Muscle layer of duodenum (tissue), 2 donors: Measurements from ENCODE around the gene MCRIP1.
A peak's percentile ranks its signal among the peaks of the same experiment; 100 is the strongest.

Experiments used
- H3K27ac ChIP-seq: one replicate; pipeline ENCODE4 v1.7.0; 2013; ENCODE audit warnings: mild to moderate bottlenecking, low read length
- H3K27me3 ChIP-seq: one replicate; pipeline ENCODE4 v1.7.0; 2013; ENCODE audit warnings: low read depth, mild to moderate bottlenecking, control low read depth, low read length
- H3K36me3 ChIP-seq, 2 donors: one replicate each; pipeline ENCODE4 v1.7.0; 2013; ENCODE audit warnings: low read length in 2 of 2, control low read depth in 1 of 2, mild to moderate bottlenecking in 1 of 2; ENCODE audit not compliant: insufficient read depth in 2 of 2, control insufficient read depth in 1 of 2
- H3K4me1 ChIP-seq, 2 donors: one replicate each; pipeline ENCODE4 v1.7.0; 2013; ENCODE audit warnings: low read length in 2 of 2, mild to moderate bottlenecking in 2 of 2, control low read depth in 1 of 2, moderate library complexity in 1 of 2; ENCODE audit not compliant: insufficient read depth in 2 of 2, control insufficient read depth in 1 of 2
- H3K4me3 ChIP-seq, 2 donors: one replicate each; pipeline ENCODE4 v1.7.0; 2013; ENCODE audit warnings: low read length in 2 of 2, low read depth in 1 of 2, mild to moderate bottlenecking in 1 of 2
- H3K9me3 ChIP-seq, 2 donors: one replicate each; pipeline ENCODE4 v1.7.0; 2013; ENCODE audit warnings: low read length in 2 of 2, control low read depth in 1 of 2, mild to moderate bottlenecking in 1 of 2; ENCODE audit not compliant: control insufficient read depth in 1 of 2
- donor health status: healthy.

MCRIP1 gene

GRCh38 chr17:81833160-81833920 lies at the start of gene MCRIP1:
MCRIP1 (minus strand) TSS chr17:81833291; CDS start chr17:81824506, 8,785 bp downstream.
- H3K27me3 ChIP-seq: no peaks in the 10 kb centered on the region
- H3K36me3 ChIP-seq: peaks cover 0 to 3% of the 10 kb centered on the region in 2 donors
- no peaks in the 10 kb centered on the region for H3K9me3 ChIP-seq
- H3K4me1 ChIP-seq: peaks cover 5 to 28% of the 10 kb centered on the region in 2 donors
- H3K4me3 ChIP-seq: peak within 1 kb of the TSS; percentile 79 to 86
- H3K27ac ChIP-seq: peak within 1 kb of the TSS; percentile 89

GRCh38 chr17:81879121-81879520 lies 46.0 kb upstream of the MCRIP1 start:
- H3K27me3 ChIP-seq: no peaks in the 10 kb centered on the region
- no peak overlapping the region for H3K4me3 ChIP-seq
- peaks cover 7 to 19% of the 10 kb centered on the region in 2 donors for H3K36me3 ChIP-seq
- H3K4me1 ChIP-seq: no peaks in the 10 kb centered on the region
- H3K27ac ChIP-seq: no peak overlapping the region
- H3K9me3 ChIP-seq: no peaks in the 10 kb centered on the region

GRCh38 chr17:81878294-81878693 lies 45.2 kb upstream of the MCRIP1 start:
- Histone ChIP-seq H3K27me3 (no peaks in the 10 kb centered on the region), H3K4me3 (no peak overlapping the region), H3K27ac (no peak overlapping the region), H3K36me3 (peaks cover 7 to 15% of the 10 kb centered on the region in 2 donors), H3K4me1 (no peaks in the 10 kb centered on the region), H3K9me3 (no peaks in the 10 kb centered on the region)

GRCh38 chr17:81877569-81877968 lies 44.5 kb upstream of the MCRIP1 start:
- Histone ChIP-seq H3K4me1 (peaks cover 0 to 5% of the 10 kb centered on the region in 2 donors), H3K9me3 (no peaks in the 10 kb centered on the region), H3K36me3 (peaks cover 7 to 12% of the 10 kb centered on the region in 2 donors), H3K4me3 (no peak overlapping the region), H3K27ac (no peak overlapping the region), H3K27me3 (no peaks in the 10 kb centered on the region)

GRCh38 chr17:81871387-81872230 lies 38.5 kb upstream of the MCRIP1 start:
- H3K4me1 ChIP-seq: peaks cover 0 to 46% of the 10 kb centered on the region in 2 donors
- peak overlapping the region; percentile 93 for H3K27ac ChIP-seq
- no peaks in the 10 kb centered on the region for H3K9me3 ChIP-seq
- H3K27me3 ChIP-seq: no peaks in the 10 kb centered on the region
- peak overlapping the region; percentile 68 to 75 for H3K4me3 ChIP-seq
- peaks cover 0 to 13% of the 10 kb centered on the region in 2 donors for H3K36me3 ChIP-seq

GRCh38 chr17:81870981-81871386 lies 37.9 kb upstream of the MCRIP1 start, which contains the start of gene ARHGDIA:
ARHGDIA (minus strand) TSS chr17:81871337; CDS start chr17:81869930, 1,407 bp downstream.
- Histone ChIP-seq H3K4me3 (peak within 1 kb of the TSS; percentile 75 to 88), H3K27ac (peak within 1 kb of the TSS; percentile 95), H3K9me3 (no peaks in the 10 kb centered on the region), H3K27me3 (no peaks in the 10 kb centered on the region), H3K4me1 (peaks cover 0 to 52% of the 10 kb centered on the region in 2 donors), H3K36me3 (peaks cover 0 to 16% of the 10 kb centered on the region in 2 donors)

- H3K9me3 ChIP-seq: no peaks in the 10 kb centered on the region
- H3K4me3 ChIP-seq: peak overlapping the region; percentile 74 to 88
- H3K36me3 ChIP-seq: peaks cover 0 to 20% of the 10 kb centered on the region in 2 donors
- H3K27ac ChIP-seq: peak overlapping the region; percentile 95
- peaks cover 0 to 54% of the 10 kb centered on the region in 2 donors for H3K4me1 ChIP-seq
- no peaks in the 10 kb centered on the region for H3K27me3 ChIP-seq
These were observed 37.3 kb upstream of the MCRIP1 start for GRCh38 chr17:81870131-81870980.

- Histone ChIP-seq H3K36me3 (peaks cover 0 to 20% of the 10 kb centered on the region in 2 donors), H3K27me3 (no peaks in the 10 kb centered on the region), H3K4me1 (peaks cover 0 to 54% of the 10 kb centered on the region in 2 donors), H3K9me3 (no peaks in the 10 kb centered on the region), H3K27ac (peak overlapping the region; percentile 95), H3K4me3 (peak overlapping the region; percentile 74 to 88)
These were observed 36.4 kb upstream of the MCRIP1 start for GRCh38 chr17:81869221-81870130.

- no peak overlapping the region for H3K27ac ChIP-seq
- peaks cover 0 to 21% of the 10 kb centered on the region in 2 donors for H3K36me3 ChIP-seq
- H3K4me1 ChIP-seq: peaks cover 0 to 55% of the 10 kb centered on the region in 2 donors
- H3K4me3 ChIP-seq: no peak overlapping the region
- H3K27me3 ChIP-seq: no peaks in the 10 kb centered on the region
- H3K9me3 ChIP-seq: no peaks in the 10 kb centered on the region
These were observed 35.7 kb upstream of the MCRIP1 start for GRCh38 chr17:81868674-81869220.
